Neural cell (in vitro differentiated cells): ENCODE data around the gene ALLC.

Experiments
- POLR2AphosphoS5 ChIP-seq: IDR thresholded peaks from 2 replicates; pipeline ENCODE4 v1.6.1; 2012
- SMC3 ChIP-seq: fragments of 450-650 bp; conservative IDR thresholded peaks from 2 replicates; pipeline ENCODE4 v1.6.1; 2014; ENCODE audit warnings: antibody characterized with exemption, mild to moderate bottlenecking, moderate library complexity; ENCODE audit not compliant: poor library complexity
- TF ChIP-seq, protein P1 (sequence below): fragments of 450-650 bp; IDR thresholded peaks from 2 replicates; pipeline ENCODE4 v1.5.1; 2014; ENCODE audit warnings: antibody characterized with exemption, mild to moderate bottlenecking, moderate library complexity; ENCODE audit not compliant: poor library complexity, severe bottlenecking

- TF ChIP-seq, protein P1, sequence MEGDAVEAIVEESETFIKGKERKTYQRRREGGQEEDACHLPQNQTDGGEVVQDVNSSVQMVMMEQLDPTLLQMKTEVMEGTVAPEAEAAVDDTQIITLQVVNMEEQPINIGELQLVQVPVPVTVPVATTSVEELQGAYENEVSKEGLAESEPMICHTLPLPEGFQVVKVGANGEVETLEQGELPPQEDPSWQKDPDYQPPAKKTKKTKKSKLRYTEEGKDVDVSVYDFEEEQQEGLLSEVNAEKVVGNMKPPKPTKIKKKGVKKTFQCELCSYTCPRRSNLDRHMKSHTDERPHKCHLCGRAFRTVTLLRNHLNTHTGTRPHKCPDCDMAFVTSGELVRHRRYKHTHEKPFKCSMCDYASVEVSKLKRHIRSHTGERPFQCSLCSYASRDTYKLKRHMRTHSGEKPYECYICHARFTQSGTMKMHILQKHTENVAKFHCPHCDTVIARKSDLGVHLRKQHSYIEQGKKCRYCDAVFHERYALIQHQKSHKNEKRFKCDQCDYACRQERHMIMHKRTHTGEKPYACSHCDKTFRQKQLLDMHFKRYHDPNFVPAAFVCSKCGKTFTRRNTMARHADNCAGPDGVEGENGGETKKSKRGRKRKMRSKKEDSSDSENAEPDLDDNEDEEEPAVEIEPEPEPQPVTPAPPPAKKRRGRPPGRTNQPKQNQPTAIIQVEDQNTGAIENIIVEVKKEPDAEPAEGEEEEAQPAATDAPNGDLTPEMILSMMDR: no peak
- no peak for TF ChIP-seq SMC3
- no peak for TF ChIP-seq POLR2AphosphoS5
Observed at GRCh38 chr2:3619033-3619432, 39.0 kb upstream of the ALLC start.
